Common myeloid progenitor, CD34-positive (primary cell): ENCODE measurements around the gene GLYATL2.

Experiments used
- CTCF ChIA-PET: fragments of 350-600 bp; sonication (Branson Sonifier 250); formaldehyde crosslinking; loops from one replicate; lab custom pipeline; 2021; ENCODE audit warnings: antibody characterized with exemption; lab: Charles Lee
- POLR2A ChIA-PET: fragments of 350-600 bp; sonication (Branson Sonifier 250); formaldehyde crosslinking; loops from one replicate; lab custom pipeline; 2021; ENCODE audit warnings: antibody characterized with exemption; lab: Charles Lee
- DNase-seq, 3 donors: peaks; one replicate each; pipeline versions ENCODE4 v3.0.0 to v3.0.0-alpha.2; 2013
- H3K27ac ChIP-seq, 2 experiments: 1 replicate in 1 of 2; 2 replicates in 1 of 2; pipeline ENCODE4 v1.7.0; 2013; ENCODE audit warnings: inconsistent platforms in 2 of 2, low read length in 2 of 2, mild to moderate bottlenecking in 2 of 2, low read depth in 1 of 2, moderate library complexity in 1 of 2; ENCODE audit not compliant: severe bottlenecking in 2 of 2, insufficient read depth in 1 of 2, poor library complexity in 1 of 2
- H3K27me3 ChIP-seq, 5 experiments: replicated peaks in 2 of 5; 1 replicate in 3 of 5; 2 replicates in 2 of 5; pipeline versions ENCODE4 v1.6.1 to v1.7.0; 2013; ENCODE audit warnings: low read length in 4 of 5, mild to moderate bottlenecking in 2 of 5, moderate library complexity in 2 of 5, inconsistent platforms in 1 of 5; ENCODE audit not compliant: insufficient read depth in 5 of 5, control insufficient read depth in 4 of 5
- H3K36me3 ChIP-seq, 4 experiments: 1 replicate in 2 of 4; 2 replicates in 2 of 4; pipeline versions ENCODE4 v1.6.1 to v1.7.0; 2013; ENCODE audit warnings: low read length in 3 of 4, control low read depth in 1 of 4, mild to moderate bottlenecking in 1 of 4; ENCODE audit not compliant: control insufficient read depth in 4 of 4, insufficient read depth in 4 of 4
- H3K4me1 ChIP-seq, 4 experiments: 1 replicate in 3 of 4; 2 replicates in 1 of 4; pipeline versions ENCODE4 v1.6.1 to v1.7.1; 2013; ENCODE audit warnings: low read length in 3 of 4, mild to moderate bottlenecking in 3 of 4, control low read depth in 1 of 4, inconsistent platforms in 1 of 4, moderate library complexity in 1 of 4; ENCODE audit not compliant: control insufficient read depth in 4 of 4, insufficient read depth in 4 of 4; ENCODE audit errors: control extremely low read depth in 1 of 4
- H3K4me3 ChIP-seq, 7 experiments: 1 replicate in 4 of 7; 2 replicates in 3 of 7; pipeline versions ENCODE4 v1.5.1 to v1.7.0; 2013; ENCODE audit warnings: mild to moderate bottlenecking in 7 of 7, low read length in 6 of 7, moderate library complexity in 6 of 7, inconsistent platforms in 2 of 7, low read depth in 2 of 7, control low read depth in 1 of 7; ENCODE audit not compliant: insufficient read depth in 4 of 7, control insufficient read depth in 1 of 7; ENCODE audit errors: extremely low read depth in 1 of 7
- H3K9me3 ChIP-seq, 5 experiments: 1 replicate in 4 of 5; 2 replicates in 1 of 5; pipeline versions ENCODE4 v1.6.1 to v1.7.1; 2013; ENCODE audit warnings: low read length in 4 of 5, mild to moderate bottlenecking in 2 of 5, inconsistent platforms in 1 of 5, low read depth in 1 of 5, moderate library complexity in 1 of 5; ENCODE audit not compliant: control insufficient read depth in 4 of 5, insufficient read depth in 2 of 5; ENCODE audit errors: control extremely low read depth in 1 of 5
- WGBS: methylation state at CpG from one replicate; pipeline ENCODE4 v1.1.5; 2013; ENCODE audit not compliant: insufficient coverage; 5-methylcytosine and 5-hydroxymethylcytosine counted together

GLYATL2 gene

GRCh38 chr11:58866788-58867187, 22.3 kb upstream of the GLYATL2 start:
- DNase-seq: no peak
- Histone ChIP-seq H3K9me3 (peaks cover 0 to 9% (median 1%) of the 10 kb centered on the region in 5 experiments), H3K27ac (no peak overlapping the region), H3K4me1 (no peaks in the 10 kb centered on the region), H3K36me3 (no peaks in the 10 kb centered on the region), H3K4me3 (no peak overlapping the region), H3K27me3 (no peaks in the 10 kb centered on the region)
- no CpG with 5 or more reads among the region's 1 CpG for WGBS
- POLR2A ChIA-PET: no interaction called here
- CTCF ChIA-PET: no interaction called here

GRCh38 chr11:58864335-58864734, 19.8 kb upstream of the GLYATL2 start:
- no CpG with 5 or more reads among the region's 1 CpG for WGBS
- no peaks in the 10 kb centered on the region for H3K27me3 ChIP-seq
- DNase-seq: no peak
- H3K36me3 ChIP-seq: no peaks in the 10 kb centered on the region
- H3K4me3 ChIP-seq: no peak overlapping the region
- ChIA-PET POLR2A (no interaction called here), CTCF (no interaction called here)
- H3K4me1 ChIP-seq: no peaks in the 10 kb centered on the region
- peaks cover 0 to 9% (median 1%) of the 10 kb centered on the region in 5 experiments for H3K9me3 ChIP-seq
- no peak overlapping the region for H3K27ac ChIP-seq

- no peaks in the 10 kb centered on the region for H3K36me3 ChIP-seq
- WGBS: 89% methylated on average over 1 of the region's 1 CpG
- H3K27ac ChIP-seq: no peak overlapping the region
- CTCF ChIA-PET: no interaction called here
- DNase-seq: no peak
- no peaks in the 10 kb centered on the region for H3K27me3 ChIP-seq
- POLR2A ChIA-PET: no interaction called here
- H3K9me3 ChIP-seq: peaks cover 0 to 9% (median 1%) of the 10 kb centered on the region in 5 experiments
- no peak overlapping the region for H3K4me3 ChIP-seq
- H3K4me1 ChIP-seq: no peaks in the 10 kb centered on the region
Measured at GRCh38 chr11:58863697-58864096, 19.2 kb upstream of the GLYATL2 start.

GRCh38 chr11:58861533-58861932, 17.0 kb upstream of the GLYATL2 start:
- H3K27me3 ChIP-seq: no peaks in the 10 kb centered on the region
- H3K4me3 ChIP-seq: no peak overlapping the region
- H3K9me3 ChIP-seq: peaks cover 0 to 9% (median 1%) of the 10 kb centered on the region in 5 experiments
- DNase-seq: no peak
- no peak overlapping the region for H3K27ac ChIP-seq
- WGBS: no CpG with 5 or more reads among the region's 1 CpG
- ChIA-PET POLR2A (no interaction called here), CTCF (no interaction called here)
- H3K4me1 ChIP-seq: no peaks in the 10 kb centered on the region
- H3K36me3 ChIP-seq: no peaks in the 10 kb centered on the region

GRCh38 chr11:58856806-58857205, 12.3 kb upstream of the GLYATL2 start:
- H3K27ac ChIP-seq: no peak overlapping the region
- H3K4me1 ChIP-seq: no peaks in the 10 kb centered on the region
- POLR2A ChIA-PET: no interaction called here
- peaks cover 0 to under 1% (median 0%) of the 10 kb centered on the region in 5 experiments for H3K9me3 ChIP-seq
- CTCF ChIA-PET: no interaction called here
- H3K4me3 ChIP-seq: no peak overlapping the region
- DNase-seq: no peak
- H3K36me3 ChIP-seq: no peaks in the 10 kb centered on the region
- no peaks in the 10 kb centered on the region for H3K27me3 ChIP-seq

GRCh38 chr11:58845386-58845785, 882 bp upstream of the GLYATL2 start:
- Histone ChIP-seq H3K9me3 (no peaks in the 10 kb centered on the region), H3K27ac (no peak overlapping the region), H3K4me3 (peak overlapping the region in 2 of 7 experiments; percentile 43 to 46), H3K36me3 (no peaks in the 10 kb centered on the region), H3K27me3 (no peaks in the 10 kb centered on the region), H3K4me1 (peaks cover 4 to 36% (median 18%) of the 10 kb centered on the region in 4 experiments)
- POLR2A ChIA-PET: interaction anchor here (0.7 kb wide), 1 partner anchor 21 kb away, joined by 3 read pairs; no protein-coding TSS in a partner anchor
- WGBS: 0% methylated on average over 3 of the region's 3 CpGs
- CTCF ChIA-PET: interaction anchor here (1.5 to 1.7 kb wide), 2 partner anchors 15 to 55 kb away, joined by 6 read pairs; no protein-coding TSS in a partner anchor
- DNase-seq: peak in 2 of 3 donors; percentile 48 to 62

- Histone ChIP-seq H3K36me3 (no peaks in the 10 kb centered on the region), H3K27me3 (no peaks in the 10 kb centered on the region), H3K9me3 (no peaks in the 10 kb centered on the region), H3K27ac (no peak overlapping the region), H3K4me1 (no peaks in the 10 kb centered on the region), H3K4me3 (no peak overlapping the region)
- ChIA-PET POLR2A (no interaction called here), CTCF (no interaction called here)
- WGBS: 100% methylated on average over 1 of the region's 5 CpGs
- DNase-seq: no peak
Measured at GRCh38 chr11:58837707-58838388, 6.7 kb downstream of the GLYATL2 start.
